Measurements from ENCODE around the gene OR1J1.

The OR1J1 gene

GRCh38 chr9:122477826-122478225 lies at the start of gene OR1J1:
Gene OR1J1 (minus strand): TSS chr9:122477926. CDS start chr9:122477926, 0 bp downstream.
- DNase-seq (ENCODE audit: low read depth), result no peak

- DNase-seq (ENCODE audit: low read depth), result no peak
These were observed 49.5 kb upstream of the OR1J1 start, which contains the start of gene OR1N1 for GRCh38 chr9:122527193-122527592. Gene OR1N1 (minus strand): TSS chr9:122527293. CDS start chr9:122527293, 0 bp downstream.

GRCh38 chr9:122526602-122527001 lies 48.9 kb upstream of the OR1J1 start:
- DNase-seq (ENCODE audit: low read depth), result no peak

GRCh38 chr9:122519376-122519775 lies 41.6 kb upstream of the OR1J1 start:
- DNase-seq (ENCODE audit: low read depth), result no peak

DNA sequence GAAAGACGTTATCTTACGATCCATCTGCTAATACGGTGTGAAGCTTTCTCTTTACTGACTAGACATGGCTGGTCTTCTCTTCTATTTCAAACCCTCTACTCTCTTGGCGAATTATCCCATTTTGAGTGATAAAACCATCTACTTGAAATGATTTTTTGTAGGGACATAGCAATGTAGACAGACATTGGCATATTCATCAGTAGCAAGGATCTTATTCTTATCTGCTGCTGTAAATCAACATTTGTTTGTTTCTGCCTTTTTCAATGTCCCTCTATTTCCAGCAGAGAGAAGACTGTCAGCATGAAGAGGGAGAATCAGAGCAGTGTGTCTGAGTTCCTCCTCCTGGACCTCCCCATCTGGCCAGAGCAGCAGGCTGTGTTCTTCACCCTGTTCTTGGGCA lies 41.1 kb upstream of the OR1J1 start, which contains the start of gene OR1J4:
Gene OR1J4, plus strand, starts transcription at position 301 of the 400 bp plus-strand sequence. Its CDS starts 0 bp downstream, at position 301.
- DNase-seq (ENCODE audit: low read depth), result no peak

- no peak for DNase-seq (ENCODE audit: low read depth)
These were observed 40.5 kb upstream of the OR1J1 start for GRCh38 chr9:122518226-122518625.

DNA sequence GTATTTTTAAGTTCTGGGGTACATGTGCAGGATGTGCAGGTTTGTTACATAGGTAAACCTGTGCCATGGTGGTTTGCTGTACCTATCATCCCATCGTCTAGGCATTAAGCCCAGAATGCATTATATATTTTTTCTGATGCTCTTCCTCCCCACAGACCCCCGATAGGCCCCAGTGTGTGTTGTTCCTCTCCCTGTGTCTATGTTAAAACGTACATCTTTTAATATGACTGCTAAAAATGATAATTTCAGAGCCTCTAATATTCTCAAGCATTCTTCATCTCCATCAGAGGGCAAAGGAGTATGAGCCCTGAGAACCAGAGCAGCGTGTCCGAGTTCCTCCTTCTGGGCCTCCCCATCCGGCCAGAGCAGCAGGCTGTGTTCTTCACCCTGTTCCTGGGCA lies 32.8 kb upstream of the OR1J1 start, which contains the start of gene OR1J2:
Gene OR1J2, plus strand, starts transcription at position 301 of the 400 bp plus-strand sequence. Its CDS starts 0 bp downstream, at position 301.
- DNase-seq (ENCODE audit: low read depth), result no peak

GRCh38 chr9:122506964-122507363 lies 29.2 kb upstream of the OR1J1 start:
- no peak for DNase-seq (ENCODE audit: low read depth)

- peak; percentile 29 for DNase-seq (ENCODE audit: low read depth)
These were observed 21.2 kb upstream of the OR1J1 start for GRCh38 chr9:122498883-122499288.

- no peak for DNase-seq (ENCODE audit: low read depth)
These were observed 1.3 kb upstream of the OR1J1 start for GRCh38 chr9:122479062-122479461.

DNA sequence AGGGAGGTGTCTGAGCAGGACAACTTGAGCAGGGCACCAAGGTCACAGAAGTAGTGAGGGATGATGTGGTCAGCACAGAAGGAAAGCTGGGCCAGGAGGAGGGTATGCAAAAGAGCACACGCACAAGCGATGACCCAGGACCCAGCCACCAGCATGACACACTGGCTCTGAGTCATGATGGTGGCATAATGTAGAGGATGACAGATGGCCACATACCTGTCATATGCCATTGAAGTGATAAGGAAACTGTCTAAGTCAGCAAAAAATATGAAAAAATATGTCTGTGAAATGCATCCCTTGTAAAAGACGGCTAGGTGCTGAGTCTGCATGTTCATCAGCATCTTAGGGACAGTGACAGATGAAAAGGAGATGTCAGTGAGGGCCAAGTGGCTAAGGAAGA lies 380 bp downstream of the OR1J1 start:
- no peak for DNase-seq (ENCODE audit: low read depth)

DNA sequence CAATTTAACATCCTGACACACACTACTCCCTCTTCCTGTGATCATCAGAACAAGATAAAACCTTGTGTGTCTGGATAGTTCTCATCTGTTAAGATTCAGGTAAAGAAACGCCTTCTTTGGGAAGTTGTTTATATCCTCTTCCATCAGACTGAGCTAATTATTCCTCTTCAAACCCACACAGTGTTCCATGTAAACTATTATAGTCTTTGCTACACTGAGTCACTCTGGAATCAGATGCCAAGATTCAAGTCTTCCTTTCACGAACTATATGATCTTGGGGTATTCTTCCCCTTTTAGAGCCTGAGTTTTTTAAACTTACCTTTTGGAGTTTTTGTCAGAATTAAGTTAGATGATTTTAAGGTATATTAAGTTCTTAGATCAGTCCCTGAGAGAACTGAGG lies 2.0 kb downstream of the OR1J1 start:
- no peak for DNase-seq (ENCODE audit: low read depth)

GRCh38 chr9:122474561-122474960 lies 3.2 kb downstream of the OR1J1 start:
- no peak for DNase-seq (ENCODE audit: low read depth)

- peak; percentile 13 for DNase-seq (ENCODE audit: low read depth)
These were observed 9.0 kb downstream of the OR1J1 start for GRCh38 chr9:122468735-122469134.

- DNase-seq (ENCODE audit: low read depth), result no peak
These were observed 11.3 kb downstream of the OR1J1 start for GRCh38 chr9:122466456-122466855.

GRCh38 chr9:122464633-122465567 lies 12.8 kb downstream of the OR1J1 start:
- DNase-seq (ENCODE audit: low read depth), result peak; percentile 92

DNA sequence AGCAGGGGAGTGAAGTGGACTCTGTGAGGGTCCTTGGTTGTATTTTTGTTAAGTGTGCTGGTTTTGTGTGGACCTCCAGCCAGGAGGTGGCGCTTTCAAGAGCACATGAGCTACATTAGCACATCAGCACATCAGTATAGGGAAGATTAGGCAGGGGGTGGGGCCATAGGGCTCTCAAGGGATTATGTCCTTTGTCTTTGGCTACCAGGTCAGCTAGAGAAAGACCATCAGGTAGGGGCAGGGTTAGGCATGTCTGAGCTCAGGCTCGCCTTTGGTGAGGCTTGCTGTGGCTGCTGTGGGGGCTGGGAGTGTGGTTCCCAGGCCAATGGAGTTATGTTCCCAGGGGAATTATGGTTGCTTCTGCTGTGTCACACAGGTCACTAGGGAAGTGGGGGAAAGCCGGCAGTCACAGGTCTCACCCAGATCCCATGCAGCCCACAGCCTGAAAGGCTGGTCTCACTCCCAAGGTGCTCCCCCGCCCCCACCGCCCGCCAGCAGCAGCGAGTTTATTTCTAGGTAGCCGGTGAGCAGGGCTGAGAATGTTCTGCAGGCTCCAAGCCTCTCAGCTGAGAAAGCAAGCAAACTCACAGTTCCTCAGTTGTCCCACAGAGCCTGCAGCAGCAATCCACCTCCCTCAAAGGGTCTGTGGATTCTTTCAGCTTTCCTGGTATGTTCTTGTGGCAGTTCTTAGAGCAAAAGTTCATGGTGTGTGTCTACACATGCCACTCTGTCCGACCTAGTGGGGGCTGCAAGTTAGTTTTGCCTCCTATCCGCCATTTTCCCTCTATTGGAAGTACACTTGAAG lies 13.7 kb downstream of the OR1J1 start:
- DNase-seq (ENCODE audit: low read depth), result no peak

DNA sequence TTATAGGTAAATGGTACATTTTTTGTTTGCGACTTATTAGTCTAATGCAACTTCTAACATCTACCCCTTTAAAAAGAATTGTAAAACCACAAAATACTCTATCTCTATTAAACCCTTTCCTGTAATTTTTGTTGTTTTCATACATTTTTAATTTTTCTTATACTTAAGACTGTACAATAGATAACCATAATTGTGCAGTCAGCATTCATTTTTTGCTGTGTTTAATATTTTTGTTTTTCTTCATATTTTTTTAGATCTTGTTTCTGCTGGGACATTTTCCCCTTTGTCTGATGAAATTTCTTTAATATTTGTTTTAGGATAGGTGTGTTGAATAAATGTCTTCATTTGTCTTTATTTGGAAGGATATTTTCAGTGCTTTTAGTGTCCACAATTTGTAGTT lies 19.9 kb downstream of the OR1J1 start:
- no peak for DNase-seq (ENCODE audit: low read depth)

GRCh38 chr9:122456123-122456522 lies 21.6 kb downstream of the OR1J1 start:
- DNase-seq (ENCODE audit: low read depth), result no peak

DNA sequence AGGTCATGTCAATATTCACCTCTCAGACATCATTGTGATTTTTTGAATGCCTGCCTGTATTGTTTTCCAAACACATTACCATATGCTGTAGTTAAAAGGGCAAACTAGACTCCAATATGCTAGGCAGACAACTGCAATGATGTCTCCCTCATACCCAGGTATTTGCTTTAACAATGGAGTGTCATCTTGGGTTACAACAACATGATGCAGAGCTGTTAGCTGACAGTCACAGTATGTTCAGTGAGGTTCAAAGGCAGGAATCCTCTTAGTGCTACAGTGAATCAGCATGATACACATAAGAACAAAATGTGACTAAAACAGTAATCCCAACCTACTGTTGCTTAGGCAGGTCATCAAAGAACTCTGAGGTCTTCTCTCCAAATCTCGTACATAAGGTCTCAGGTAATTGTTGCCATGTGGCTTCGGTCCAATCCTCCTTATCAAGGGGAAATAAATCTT lies 24.0 kb downstream of the OR1J1 start:
- DNase-seq (ENCODE audit: low read depth), result no peak

- DNase-seq (ENCODE audit: low read depth), result no peak
These were observed 30.8 kb downstream of the OR1J1 start for GRCh38 chr9:122446819-122447484.
